HG02623 (cell line): Measurements from ENCODE around the gene ANKS1A.

Source experiments
- ATAC-seq: cut with Tn5 transposase; IDR thresholded peaks from one replicate; pipeline ENCODE4 v1.9.1; 2021; ENCODE audit warnings: moderate library complexity; ENCODE audit not compliant: unreplicated experiment

The ANKS1A gene

DNA sequence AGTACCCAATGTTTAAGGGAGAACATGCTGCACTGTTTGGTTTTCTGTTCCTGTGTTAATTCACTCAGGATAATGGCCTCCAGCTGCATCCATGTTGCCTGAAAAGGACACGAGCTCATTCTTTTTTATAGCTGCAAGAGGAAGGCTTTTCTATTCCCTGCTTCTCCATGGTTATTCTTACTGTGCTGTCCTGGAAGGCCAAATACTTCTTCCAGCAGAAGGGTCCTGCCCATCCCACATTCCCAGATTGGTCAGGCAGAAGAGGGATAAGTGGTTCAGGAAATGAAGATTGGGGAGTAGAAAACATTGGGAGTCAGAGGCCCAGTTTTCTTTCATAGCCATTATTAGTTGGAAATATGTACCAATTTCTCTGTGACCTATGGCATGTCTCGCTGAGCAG lies 129.7 kb downstream of the ANKS1A start:
- no peak for ATAC-seq

DNA sequence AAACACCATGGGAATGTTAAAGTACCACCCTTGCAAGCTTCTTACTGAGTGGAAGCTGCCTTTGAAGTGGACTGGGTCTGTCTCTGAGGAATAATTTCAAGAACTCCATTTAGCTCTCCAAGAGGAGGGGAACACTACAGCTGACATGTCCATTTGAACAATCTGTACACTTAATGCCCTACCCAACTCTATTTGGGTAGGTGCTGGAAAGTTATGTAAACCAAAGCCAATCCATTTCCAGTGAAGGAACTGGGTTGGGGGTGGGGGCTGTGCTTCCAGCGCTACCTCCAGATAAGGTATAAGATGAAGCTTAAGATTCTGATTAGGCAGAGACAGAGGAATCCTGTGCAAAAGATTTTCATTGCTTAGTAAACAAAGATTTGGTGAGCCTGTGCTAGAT lies 130.1 kb downstream of the ANKS1A start:
- ATAC-seq = no peak

DNA sequence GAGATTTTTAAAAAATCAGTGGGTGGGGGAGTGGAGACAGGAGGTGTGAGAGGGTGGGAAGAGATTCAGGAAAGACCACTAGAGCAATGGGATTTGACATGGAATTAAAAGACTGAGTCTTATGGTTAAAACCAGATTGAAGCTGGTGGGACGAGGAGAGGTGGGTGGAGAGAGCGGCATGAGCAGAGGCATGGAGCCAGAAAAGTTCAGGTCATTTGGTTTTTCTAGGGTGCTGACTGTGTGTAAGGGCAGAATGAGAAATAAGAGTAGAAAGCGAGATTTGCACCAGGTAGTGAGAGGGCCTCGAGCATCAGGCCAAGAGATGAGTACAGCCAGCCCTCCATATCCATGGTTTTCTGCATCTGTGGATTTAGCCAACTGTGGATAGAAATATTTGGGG lies 130.8 kb downstream of the ANKS1A start:
- ATAC-seq = no peak

DNA sequence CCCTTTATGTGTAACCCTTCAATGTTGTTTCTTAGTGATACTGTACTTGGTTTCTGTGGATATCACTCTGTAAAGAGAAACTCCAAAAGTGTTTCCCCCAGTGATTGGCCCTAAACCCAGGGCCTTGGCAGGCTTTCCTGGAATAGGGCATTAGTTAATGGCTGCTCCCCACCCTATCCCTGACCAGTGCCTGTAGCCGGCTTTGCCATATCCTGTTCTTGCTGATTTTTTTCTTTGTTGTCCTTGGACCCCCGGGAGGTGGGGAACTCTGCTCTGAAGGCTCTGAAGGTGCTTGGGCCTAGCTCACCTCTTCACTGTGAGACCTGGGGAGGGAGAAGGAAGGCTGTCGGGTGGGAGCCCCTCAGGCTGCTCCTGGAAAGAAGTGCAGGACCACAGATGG lies 131.9 kb downstream of the ANKS1A start:
- no peak for ATAC-seq

DNA sequence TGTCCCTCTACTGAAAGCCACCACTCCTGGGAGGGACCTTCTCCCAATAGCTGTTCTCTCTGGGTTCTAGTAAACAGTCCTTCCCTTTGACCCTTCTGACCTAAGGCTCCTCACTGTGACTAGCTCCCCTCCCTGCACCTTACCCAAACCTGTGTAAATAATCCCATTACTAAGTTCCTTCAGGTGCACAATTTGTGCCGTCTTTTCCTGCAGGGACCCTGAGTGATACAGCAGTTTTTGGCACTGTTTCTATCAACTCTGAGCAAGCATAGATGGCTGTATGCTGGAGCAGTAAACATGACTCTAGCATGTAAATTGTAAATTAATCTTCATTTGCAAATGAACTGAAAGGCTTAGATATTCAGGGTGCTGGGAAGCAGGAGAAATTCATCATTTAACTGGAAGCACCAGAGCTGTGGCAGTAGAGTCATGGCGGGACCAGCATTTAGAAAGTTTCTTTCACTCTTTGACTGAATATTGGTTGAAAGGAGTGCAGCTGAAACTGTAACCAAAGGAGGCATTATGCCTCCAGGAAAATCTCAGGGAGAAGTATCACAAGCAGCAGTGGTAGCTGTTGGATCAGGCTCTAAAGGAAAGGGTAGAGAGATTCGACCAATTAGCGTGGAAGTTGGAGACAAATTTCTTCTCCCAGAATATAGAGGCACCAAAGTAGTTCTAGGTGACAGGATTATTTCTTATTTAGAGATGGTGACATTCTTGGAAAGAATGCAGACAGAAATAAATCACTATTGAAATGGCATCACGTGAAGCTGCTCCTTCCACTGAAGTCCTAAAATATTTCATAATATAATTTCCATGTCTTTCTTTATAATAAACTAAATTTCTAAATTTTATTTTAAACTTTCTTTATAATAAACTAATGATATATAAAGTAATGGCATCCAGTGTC lies 134.3 kb downstream of the ANKS1A start:
- ATAC-seq = no peak

DNA sequence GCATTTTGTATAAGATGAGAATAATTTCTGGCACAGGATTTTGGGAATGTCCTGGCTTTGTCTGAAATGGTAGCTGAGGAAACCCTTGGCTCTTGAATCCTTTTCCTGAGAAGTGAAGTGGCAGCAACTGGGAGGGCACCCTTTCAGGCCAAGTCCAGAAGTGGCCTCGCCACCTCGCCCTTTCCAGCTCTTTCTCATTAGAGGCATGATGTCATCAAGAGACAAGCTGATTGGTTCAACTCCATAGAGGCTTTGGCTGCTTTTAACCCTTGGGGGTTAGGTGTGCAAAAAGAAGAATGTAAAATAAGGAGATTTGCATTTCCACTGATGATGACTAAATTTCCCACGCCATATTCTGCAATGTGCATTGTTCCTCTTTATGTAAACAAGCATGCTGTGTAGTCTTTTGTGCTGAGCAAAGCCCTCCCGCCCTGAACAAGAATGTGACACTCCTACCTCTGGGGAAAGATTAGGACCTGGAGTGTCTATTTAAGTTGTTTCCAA lies 135.5 kb downstream of the ANKS1A start:
- ATAC-seq = no peak

DNA sequence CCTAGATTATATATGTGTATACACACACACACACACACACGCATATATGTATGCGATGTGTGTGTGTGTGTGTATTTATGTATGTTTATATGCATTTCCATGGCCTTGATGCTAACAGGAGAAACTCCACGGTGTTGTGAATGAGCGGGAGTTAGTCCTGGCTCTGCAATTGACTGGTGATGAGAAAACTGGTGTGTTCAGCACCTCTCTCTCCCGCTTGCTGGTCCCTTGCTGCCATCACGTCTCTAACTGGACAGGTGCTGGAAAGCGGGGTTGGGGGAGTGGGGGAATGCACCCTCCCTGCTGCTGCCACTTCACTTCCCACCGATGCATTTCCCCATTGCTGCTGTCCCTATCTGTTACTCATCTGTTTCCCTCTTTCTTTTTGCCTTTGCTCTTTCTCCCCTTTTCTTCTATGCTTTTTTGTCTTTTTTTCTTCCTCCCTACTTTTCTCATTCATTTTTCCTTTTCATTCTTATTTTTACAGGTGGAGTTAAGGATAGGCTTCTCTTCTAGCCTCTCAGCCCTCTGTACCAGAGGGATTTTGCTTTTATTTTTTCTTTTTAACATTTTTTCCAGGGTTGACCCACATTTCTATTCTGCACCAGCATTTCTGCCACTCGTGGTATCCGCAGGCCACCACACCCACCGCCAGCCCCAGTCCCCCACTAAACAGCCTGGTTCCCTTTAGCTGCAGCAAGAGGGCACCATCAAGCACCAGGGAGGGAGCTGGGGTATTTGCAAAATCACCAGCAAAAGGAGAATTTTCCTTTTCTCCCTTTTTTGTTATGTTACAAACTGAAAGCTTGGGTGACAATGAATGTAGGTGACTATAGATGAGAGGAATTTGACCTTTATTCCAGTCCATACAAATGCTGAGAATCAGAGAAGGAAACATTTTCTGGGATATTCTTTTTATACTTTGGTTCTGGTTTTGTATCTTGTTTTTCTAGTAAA lies 136.5 kb downstream of the ANKS1A start:
- ATAC-seq = no peak

DNA sequence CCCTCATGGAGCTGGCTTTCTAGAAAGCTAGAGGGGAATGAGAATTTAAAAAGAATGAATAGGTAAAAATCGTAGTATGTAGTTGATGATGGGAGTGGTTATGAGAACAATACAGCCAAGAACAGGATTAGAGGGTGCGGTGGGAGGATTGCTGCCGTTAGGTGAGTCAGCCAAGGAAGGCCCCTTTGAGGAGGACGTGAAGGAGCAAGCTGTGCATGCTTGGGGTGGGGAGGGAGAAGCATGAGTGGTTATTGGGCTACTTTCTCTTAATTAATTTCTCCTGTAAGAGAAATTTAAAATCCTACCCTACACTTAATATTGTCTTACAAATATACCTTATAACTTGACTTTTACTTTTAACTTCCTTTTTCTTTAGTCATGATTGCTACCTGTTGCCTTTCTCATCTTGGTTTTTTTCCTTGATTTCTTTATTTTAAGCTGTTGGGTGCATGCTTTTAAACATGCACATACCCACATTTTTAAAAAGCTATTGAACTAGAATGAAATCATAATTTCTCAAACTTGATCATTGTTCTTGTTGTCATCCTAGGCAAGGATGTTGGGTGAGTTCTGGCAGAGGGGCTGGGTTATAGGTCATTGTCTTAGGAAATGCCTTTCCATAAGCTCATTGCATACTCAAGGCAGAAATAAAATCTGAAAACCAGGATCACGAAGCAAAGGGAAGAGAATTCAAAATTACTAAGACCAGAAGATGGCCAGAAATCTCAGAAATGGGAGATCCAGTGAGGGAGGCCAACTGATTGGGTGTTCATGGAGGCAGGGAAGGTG lies 137.6 kb downstream of the ANKS1A start:
- ATAC-seq = no peak

DNA sequence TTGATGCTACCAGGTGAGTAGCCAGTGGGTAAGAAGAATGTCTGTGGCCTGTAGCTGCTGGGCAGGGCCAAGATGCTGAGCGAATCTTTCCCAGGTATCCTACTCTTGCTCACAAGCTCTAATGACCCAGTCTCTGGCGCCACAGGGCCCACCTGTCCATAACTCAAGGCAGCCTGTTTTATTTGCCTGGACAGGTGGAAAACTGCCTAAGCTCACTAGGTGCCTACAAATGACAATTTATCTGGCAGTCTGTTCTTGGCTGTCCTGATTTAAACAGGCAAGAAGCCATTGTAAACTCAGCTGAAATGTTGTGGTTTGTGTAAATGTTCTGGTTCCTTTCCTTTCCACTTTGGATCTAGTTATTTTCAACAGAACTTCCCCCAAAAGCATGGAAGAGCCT lies 138.8 kb downstream of the ANKS1A start:
- no peak for ATAC-seq

DNA sequence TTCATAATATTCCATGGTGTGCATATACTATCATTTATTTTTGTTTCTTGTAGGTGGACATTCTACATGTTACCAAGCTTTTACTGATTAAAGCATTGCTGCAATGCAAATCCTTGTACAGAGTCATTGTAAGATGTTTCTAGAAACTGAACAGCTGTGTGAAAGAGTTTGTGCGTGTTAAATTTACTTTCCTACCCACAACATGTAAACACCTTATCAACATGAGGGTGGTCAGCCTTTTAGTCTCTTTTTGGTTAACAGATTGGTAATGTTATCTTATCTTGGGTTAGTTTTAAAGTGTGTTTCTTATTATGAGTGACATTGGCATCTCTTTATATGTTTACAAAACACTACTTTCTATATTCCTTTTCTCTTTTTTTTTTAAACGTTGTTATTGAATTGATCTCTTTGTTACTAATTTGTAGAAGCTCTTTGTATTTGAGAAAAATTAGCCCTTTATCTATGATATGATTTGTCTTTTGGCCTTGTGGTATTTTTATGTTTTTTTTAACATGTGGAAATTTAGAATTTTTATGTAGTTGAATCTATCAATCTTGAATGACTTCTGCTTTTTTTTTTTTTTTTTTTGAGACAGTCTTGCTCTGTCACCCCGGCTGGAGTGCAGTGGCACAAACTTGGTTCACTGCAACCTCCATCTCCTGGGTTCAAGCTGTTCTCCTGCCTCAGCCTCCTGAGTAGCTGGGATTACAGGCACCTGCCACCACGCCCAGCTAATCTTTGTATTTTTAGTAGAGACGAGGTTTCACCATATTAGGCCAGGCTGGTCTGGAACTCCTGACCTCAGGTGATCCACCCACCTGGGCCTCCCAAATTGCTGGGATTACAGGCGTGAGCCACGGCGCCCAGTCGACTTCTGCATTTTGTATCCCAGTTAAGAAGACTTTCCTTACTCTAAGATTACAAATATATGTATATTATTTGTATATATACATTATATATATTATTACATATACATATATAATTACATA lies 140.0 kb downstream of the ANKS1A start:
- no peak for ATAC-seq

DNA sequence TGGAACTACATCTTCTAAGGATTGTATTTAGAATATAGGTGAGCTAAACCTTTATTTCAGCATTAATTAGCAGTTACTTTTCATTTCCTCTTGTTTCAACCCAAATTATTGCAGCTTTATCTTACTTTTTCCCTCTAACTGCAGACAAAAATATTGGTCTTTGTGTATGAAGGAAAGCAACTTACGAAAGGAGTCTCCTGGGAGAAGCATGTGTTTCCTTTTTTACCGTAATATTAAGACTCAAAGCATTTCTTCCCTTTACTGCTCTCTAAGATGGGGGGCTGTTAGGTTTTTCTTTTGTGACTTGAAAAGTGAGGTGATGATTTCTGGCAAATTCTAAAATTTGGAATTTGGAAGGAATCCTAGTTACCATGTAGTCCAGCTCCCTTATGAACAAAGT lies 141.0 kb downstream of the ANKS1A start:
- no peak for ATAC-seq

DNA sequence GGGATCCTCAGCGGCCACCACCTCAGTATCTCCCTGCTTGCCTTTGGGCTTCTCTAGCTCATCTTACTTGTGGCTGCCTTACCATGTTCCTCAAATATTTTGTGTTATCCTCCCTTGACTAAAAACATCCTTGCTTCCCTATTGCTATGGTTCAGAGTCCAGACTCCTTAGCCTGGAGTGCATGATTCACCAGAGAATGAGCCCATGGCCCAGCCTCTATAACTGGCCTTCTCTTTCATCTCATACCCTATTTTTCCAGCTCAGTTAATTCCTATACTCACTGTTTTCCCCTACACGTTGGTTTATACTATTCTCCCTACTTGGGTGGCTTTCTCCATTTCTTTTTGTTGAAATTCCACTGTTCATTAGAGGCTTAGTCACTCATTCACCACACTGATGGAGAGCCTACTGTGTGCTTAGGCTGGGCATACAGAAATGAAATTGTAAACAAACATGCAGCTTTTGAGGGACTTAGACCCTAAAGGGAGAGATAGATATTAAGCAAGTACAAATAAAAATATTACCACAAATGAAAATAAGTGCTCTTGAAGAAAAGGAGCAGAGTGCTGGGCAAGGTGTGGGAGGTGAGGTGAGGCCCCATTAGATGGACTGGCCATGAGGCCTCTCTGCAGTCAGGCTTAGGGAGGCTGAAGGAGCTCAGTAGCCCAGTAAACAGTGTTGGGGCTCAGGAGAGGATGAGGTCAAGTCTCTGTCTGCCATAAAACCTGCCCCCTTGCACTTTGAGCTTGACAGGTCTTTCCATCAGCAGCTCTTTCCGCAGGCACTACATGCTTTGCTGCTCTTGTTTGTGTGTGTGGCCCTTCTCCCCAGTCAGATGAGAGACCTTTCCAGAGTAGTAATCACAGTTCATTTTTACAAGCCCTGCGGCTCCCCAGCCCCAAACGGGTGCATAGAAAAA lies 142.8 kb downstream of the ANKS1A start:
- ATAC-seq = no peak

DNA sequence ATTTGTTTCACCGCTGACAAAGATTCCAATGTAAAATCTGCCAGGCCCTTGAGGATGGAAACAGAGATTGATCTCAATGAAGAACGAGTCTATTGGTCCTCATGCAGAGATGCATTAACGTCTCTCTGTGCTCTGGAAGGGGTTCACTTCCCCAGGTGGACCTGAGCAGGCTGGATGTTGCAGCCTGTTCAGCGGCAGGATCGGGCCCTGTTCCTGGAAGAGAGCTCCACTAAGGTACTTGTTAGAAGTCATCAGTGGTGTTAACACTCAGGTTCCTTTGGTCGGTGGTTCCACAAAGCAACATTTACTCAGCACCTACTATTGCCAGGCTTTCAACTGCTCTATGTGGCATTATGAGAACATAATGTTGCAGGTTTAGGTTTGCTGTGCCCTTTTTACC lies 144.6 kb downstream of the ANKS1A start:
- ATAC-seq = no peak

DNA sequence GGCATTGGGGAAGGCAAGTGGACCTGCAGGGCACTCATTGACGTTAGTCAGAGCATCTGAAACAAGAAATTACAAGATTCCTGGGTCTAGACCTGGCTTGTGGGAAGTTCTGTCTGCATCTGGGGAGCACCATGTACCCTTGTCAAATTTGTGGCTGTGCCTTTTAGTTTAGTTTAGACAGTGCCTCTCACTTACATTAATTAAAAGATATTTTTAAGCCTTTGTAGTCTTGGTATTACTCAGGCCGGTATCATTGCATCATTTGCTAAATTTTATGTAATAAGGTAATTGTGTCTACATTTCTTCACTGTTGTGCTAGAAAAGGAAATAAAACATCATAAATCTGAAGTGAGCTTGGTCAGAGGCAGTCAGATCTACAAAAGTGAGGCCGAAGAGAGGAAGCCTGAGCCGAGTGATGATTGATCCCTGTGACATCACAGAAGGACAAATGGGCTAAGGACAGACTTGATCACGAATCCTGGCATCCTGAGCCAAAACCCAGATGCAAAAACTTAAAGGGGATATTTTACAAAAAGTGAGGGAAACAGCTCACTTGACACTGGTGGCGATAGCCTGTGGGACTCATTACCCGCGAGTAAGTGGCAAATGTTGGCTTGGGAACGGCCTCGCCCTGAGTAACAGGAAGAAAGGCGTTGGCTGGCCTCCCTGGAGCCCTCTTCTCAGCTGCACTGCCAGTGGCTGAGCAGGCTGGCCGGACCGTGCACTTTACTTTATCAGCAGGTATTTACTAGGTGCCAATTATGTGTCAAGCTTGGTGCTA lies 145.5 kb downstream of the ANKS1A start:
- no peak for ATAC-seq

DNA sequence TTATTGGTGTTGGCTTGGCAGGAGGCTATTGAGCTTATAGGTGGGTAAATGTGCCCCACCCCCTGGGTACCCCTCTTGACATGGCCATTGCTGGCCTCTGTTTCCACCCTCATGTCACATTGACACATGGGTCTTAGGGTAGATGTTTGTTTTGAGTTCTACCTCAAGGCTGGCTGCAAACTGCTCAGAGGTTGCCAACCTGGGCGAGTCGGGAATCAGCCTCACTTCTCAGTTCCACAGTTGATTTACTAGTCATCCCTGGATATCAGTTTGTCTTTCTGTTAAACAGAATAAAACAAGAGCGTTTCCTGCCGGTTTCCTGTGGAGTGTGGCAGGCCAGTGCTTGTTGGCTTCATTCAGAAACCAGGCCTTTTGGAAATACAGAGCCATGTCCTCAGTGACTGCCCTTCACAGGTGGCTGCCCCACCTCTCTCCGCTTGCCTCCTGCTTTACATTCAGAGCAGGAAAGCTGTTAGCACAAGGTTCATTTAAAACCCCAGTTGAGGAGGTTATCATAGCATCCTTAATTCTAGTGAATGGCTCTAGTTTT lies 146.5 kb downstream of the ANKS1A start:
- no peak for ATAC-seq

DNA sequence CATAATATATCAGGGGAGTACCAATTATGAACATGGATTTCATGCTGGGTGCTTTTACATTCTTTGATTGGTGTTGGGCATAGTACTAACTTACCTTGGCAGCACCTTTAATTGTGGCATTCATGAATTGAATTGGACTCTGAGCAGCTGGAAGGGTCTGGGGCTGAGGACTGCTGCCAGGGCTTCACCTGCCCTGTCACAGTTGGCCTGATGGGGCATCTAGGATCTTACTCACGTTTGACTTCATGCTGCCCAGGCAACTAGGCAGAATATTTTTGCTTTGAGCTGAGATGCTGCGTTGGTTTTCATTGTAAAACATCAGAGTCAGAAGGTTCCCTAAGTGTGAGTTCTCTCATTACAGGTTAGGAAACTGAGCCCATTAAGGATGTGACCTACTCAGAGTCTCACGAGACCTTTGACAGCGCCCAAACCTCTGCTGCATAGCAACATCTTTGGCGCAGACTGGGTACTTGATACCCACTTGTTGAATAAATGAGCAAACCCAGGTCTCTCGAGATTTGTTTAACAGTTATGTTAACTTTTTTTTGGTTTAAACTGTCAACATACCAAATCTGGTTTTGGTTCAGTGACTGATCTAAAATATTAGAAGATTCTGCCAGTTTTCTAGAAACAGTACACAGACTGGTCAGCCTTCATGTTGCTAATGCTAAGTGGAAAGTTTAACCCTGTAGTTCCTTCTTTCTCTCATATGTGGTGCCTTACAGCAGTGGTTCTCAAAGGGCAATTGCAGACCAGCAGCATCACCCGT lies 147.2 kb downstream of the ANKS1A start:
- ATAC-seq = no peak
